ENCODE measurements around the gene PTPN3. TPM values are rescaled to one million over a fixed set of nuclear protein-coding genes. Genes with fewer than 3 reads are reported as not detected.

Gene PTPN3
- total and polyA plus RNA-seq, 2 donors (not counting 1 experiment from before 2014, with no cell fraction given): 1.4 to 2.3 TPM

- Histone ChIP-seq H3K27me3 (ENCODE audit: control insufficient read depth, insufficient read depth, low read length) (peaks cover 6% of the 10 kb centered on the region), H4K20me1 (ENCODE audit: control insufficient read depth, extremely low read depth, insufficient read depth, low read length) (no peaks in the 10 kb centered on the region)
- TF ChIP-seq EZH2 (IDR thresholded peaks at IDR 0.05; ENCODE audit: low read length, missing control alignments) (no peak), CTCF (conservative IDR thresholded peaks at IDR 0.05 in 1 of 2, IDR thresholded peaks at IDR 0.05 in 1 of 2; ENCODE audit: low read depth in 1 of 2, low read length in 2 of 2) (no peak)
Observed at GRCh38 chr9:109336409-109336808, 161.7 kb downstream of the PTPN3 start.

GRCh38 chr9:109335929-109336328 is 162.2 kb downstream of the PTPN3 start:
- H3K36me3 ChIP-seq (ENCODE audit: control insufficient read depth, insufficient read depth, low read length): no peaks in the 10 kb centered on the region
- DNase-seq (ENCODE audit: low read depth in 2 of 2): no peak
- H4K20me1 ChIP-seq (ENCODE audit: control insufficient read depth, extremely low read depth, insufficient read depth, low read length): no peaks in the 10 kb centered on the region
- H3K9me3 ChIP-seq (ENCODE audit: control insufficient read depth, insufficient read depth, low read depth, low read length): no peaks in the 10 kb centered on the region
- no peak overlapping the region for H3K4me2 ChIP-seq (ENCODE audit: extremely low read depth, insufficient read depth, low read length)
- H3K27ac ChIP-seq (ENCODE audit: insufficient read depth, low read length): no peak overlapping the region
- no peak overlapping the region for H3K4me3 ChIP-seq (replicated peaks in 1 of 4; ENCODE audit: control extremely low read depth in 1 of 4, insufficient read depth in 1 of 4, low read depth in 3 of 4, low read length in 4 of 4)
- no peak overlapping the region for H2AFZ ChIP-seq (ENCODE audit: low read length)
- no peaks in the 10 kb centered on the region for H3K4me1 ChIP-seq (ENCODE audit: control insufficient read depth, extremely low read depth, insufficient read depth, low read length)
- TF ChIP-seq CTCF (conservative IDR thresholded peaks at IDR 0.05 in 1 of 2, IDR thresholded peaks at IDR 0.05 in 1 of 2; ENCODE audit: low read depth in 1 of 2, low read length in 2 of 2): no peak
- no peak for TF ChIP-seq EZH2 (IDR thresholded peaks at IDR 0.05; ENCODE audit: low read length, missing control alignments)
- H3K27me3 ChIP-seq (ENCODE audit: control insufficient read depth, insufficient read depth, low read length): peaks cover 6% of the 10 kb centered on the region
- no peaks in the 10 kb centered on the region for H3K79me2 ChIP-seq (ENCODE audit: control insufficient read depth, insufficient read depth, low read length)
- no peak overlapping the region for H3K9ac ChIP-seq (ENCODE audit: insufficient read depth, low read length)

More at GRCh38 chr9:109336409-109336808, 161.7 kb downstream of the PTPN3 start:
- Histone ChIP-seq H3K4me3 (replicated peaks in 1 of 4; ENCODE audit: control extremely low read depth in 1 of 4, insufficient read depth in 1 of 4, low read depth in 3 of 4, low read length in 4 of 4) (no peak overlapping the region), H3K4me2 (ENCODE audit: extremely low read depth, insufficient read depth, low read length) (no peak overlapping the region), H3K79me2 (ENCODE audit: control insufficient read depth, insufficient read depth, low read length) (no peaks in the 10 kb centered on the region), H3K36me3 (ENCODE audit: control insufficient read depth, insufficient read depth, low read length) (no peaks in the 10 kb centered on the region), H3K9me3 (ENCODE audit: control insufficient read depth, insufficient read depth, low read depth, low read length) (no peaks in the 10 kb centered on the region), H3K9ac (ENCODE audit: insufficient read depth, low read length) (no peak overlapping the region), H3K27ac (ENCODE audit: insufficient read depth, low read length) (no peak overlapping the region), H3K4me1 (ENCODE audit: control insufficient read depth, extremely low read depth, insufficient read depth, low read length) (no peaks in the 10 kb centered on the region), H2AFZ (ENCODE audit: low read length) (no peak overlapping the region)
- DNase-seq (ENCODE audit: low read depth in 2 of 2): no peak

GRCh38 chr9:109335121-109335520 is 163.0 kb downstream of the PTPN3 start:
- no peaks in the 10 kb centered on the region for H3K36me3 ChIP-seq (ENCODE audit: control insufficient read depth, insufficient read depth, low read length)
- H2AFZ ChIP-seq (ENCODE audit: low read length): no peak overlapping the region
- H4K20me1 ChIP-seq (ENCODE audit: control insufficient read depth, extremely low read depth, insufficient read depth, low read length): no peaks in the 10 kb centered on the region
- H3K79me2 ChIP-seq (ENCODE audit: control insufficient read depth, insufficient read depth, low read length): no peaks in the 10 kb centered on the region
- no peaks in the 10 kb centered on the region for H3K9me3 ChIP-seq (ENCODE audit: control insufficient read depth, insufficient read depth, low read depth, low read length)
- no peaks in the 10 kb centered on the region for H3K4me1 ChIP-seq (ENCODE audit: control insufficient read depth, extremely low read depth, insufficient read depth, low read length)
- DNase-seq (ENCODE audit: low read depth in 2 of 2): no peak
- no peak for TF ChIP-seq CTCF (conservative IDR thresholded peaks at IDR 0.05 in 1 of 2, IDR thresholded peaks at IDR 0.05 in 1 of 2; ENCODE audit: low read depth in 1 of 2, low read length in 2 of 2)
- no peak overlapping the region for H3K4me2 ChIP-seq (ENCODE audit: extremely low read depth, insufficient read depth, low read length)
- H3K27ac ChIP-seq (ENCODE audit: insufficient read depth, low read length): no peak overlapping the region
- no peak overlapping the region for H3K4me3 ChIP-seq (replicated peaks in 1 of 4; ENCODE audit: control extremely low read depth in 1 of 4, insufficient read depth in 1 of 4, low read depth in 3 of 4, low read length in 4 of 4)
- H3K27me3 ChIP-seq (ENCODE audit: control insufficient read depth, insufficient read depth, low read length): peaks cover 6% of the 10 kb centered on the region
- no peak overlapping the region for H3K9ac ChIP-seq (ENCODE audit: insufficient read depth, low read length)
